KMS-11 (cell line): ENCODE results near the gene LSP1.

Experiments used
- H2AFZ ChIP-seq: fragments of 200-600 bp; sonication (generic); 2 replicates; pipeline ENCODE4 v1.6.1; 2016; ENCODE audit warnings: antibody characterized with exemption, mixed run types, low read depth
- H3K27ac ChIP-seq: fragments of 200-600 bp; sonication (generic); 2 replicates; pipeline ENCODE4 v1.6.1; 2016; ENCODE audit warnings: mild to moderate bottlenecking, mixed run types
- H3K27me3 ChIP-seq: fragments of 200-600 bp; sonication (generic); 2 replicates; pipeline ENCODE4 v1.6.1; 2017; ENCODE audit warnings: mild to moderate bottlenecking, low read depth, mixed run types, moderate library complexity; ENCODE audit not compliant: insufficient read depth
- H3K36me3 ChIP-seq: fragments of 200-600 bp; sonication (generic); 2 replicates; pipeline ENCODE4 v1.6.1; 2017; ENCODE audit warnings: mild to moderate bottlenecking, mixed run types; ENCODE audit not compliant: insufficient read depth
- H3K4me1 ChIP-seq: fragments of 200-600 bp; sonication (generic); 2 replicates; pipeline ENCODE4 v1.6.1; 2016; ENCODE audit warnings: mild to moderate bottlenecking, low read depth, mixed run types; ENCODE audit not compliant: poor library complexity, severe bottlenecking
- H3K4me2 ChIP-seq: fragments of 200-600 bp; sonication (generic); 2 replicates; pipeline ENCODE4 v1.7.0; 2016; ENCODE audit warnings: mild to moderate bottlenecking, mixed run types
- H3K4me3 ChIP-seq: fragments of 200-600 bp; sonication (generic); IDR thresholded peaks from 2 replicates; pipeline ENCODE4 v1.6.1; 2017; ENCODE audit warnings: low read depth, low read length, mixed read lengths; ENCODE audit not compliant: insufficient read depth
- H3K79me2 ChIP-seq: fragments of 200-600 bp; sonication (generic); 2 replicates; pipeline ENCODE4 v1.6.1; 2016; ENCODE audit warnings: low read depth, mixed run types; ENCODE audit not compliant: insufficient read depth
- H3K9ac ChIP-seq: fragments of 200-600 bp; sonication (generic); 2 replicates; pipeline ENCODE4 v1.6.1; 2016; ENCODE audit warnings: mild to moderate bottlenecking, mixed run types
- H4K20me1 ChIP-seq: fragments of 200-600 bp; sonication (generic); 2 replicates; pipeline ENCODE4 v1.6.1; 2016; ENCODE audit warnings: mild to moderate bottlenecking, mixed run types; ENCODE audit not compliant: insufficient read depth
- TF ChIP-seq, protein P1 (sequence below): fragments of 200-600 bp; sonication (generic); conservative IDR thresholded peaks from 2 replicates; pipeline ENCODE4 v1.6.1; 2017; ENCODE audit warnings: low read depth, mild to moderate bottlenecking, antibody characterized with exemption, low read length, moderate library complexity, mixed read lengths

Gene LSP1

DNA sequence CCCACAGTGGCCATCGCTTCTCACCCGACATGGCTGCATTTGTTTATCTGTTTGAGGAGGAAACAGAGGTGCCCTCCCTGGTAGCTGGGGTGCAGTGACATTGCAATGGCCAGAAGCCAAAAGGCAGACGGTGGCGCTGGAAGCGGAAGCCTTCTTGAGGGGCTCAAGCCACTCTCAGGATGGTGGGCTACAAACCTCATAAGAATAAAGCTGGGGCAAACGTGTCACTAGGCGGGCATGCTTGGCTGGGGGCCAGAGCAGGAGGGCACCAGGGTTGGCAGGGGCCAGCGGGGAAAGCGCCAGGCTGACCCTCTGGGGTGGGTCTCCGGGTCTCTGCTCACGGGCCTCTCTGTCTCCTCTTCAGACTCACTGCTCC, 79.2 kb downstream of the LSP1 start:
- no peaks in the 10 kb centered on the region for H3K79me2 ChIP-seq
- H4K20me1 ChIP-seq, result no peaks in the 10 kb centered on the region
- no peaks in the 10 kb centered on the region for H3K36me3 ChIP-seq
- no peak overlapping the region for H3K27ac ChIP-seq
- peaks cover 90% of the 10 kb centered on the region for H3K27me3 ChIP-seq
- no peak overlapping the region for H2AFZ ChIP-seq
- H3K4me3 ChIP-seq, result no peak overlapping the region
- no peak overlapping the region for H3K9ac ChIP-seq
- TF ChIP-seq, protein P1, sequence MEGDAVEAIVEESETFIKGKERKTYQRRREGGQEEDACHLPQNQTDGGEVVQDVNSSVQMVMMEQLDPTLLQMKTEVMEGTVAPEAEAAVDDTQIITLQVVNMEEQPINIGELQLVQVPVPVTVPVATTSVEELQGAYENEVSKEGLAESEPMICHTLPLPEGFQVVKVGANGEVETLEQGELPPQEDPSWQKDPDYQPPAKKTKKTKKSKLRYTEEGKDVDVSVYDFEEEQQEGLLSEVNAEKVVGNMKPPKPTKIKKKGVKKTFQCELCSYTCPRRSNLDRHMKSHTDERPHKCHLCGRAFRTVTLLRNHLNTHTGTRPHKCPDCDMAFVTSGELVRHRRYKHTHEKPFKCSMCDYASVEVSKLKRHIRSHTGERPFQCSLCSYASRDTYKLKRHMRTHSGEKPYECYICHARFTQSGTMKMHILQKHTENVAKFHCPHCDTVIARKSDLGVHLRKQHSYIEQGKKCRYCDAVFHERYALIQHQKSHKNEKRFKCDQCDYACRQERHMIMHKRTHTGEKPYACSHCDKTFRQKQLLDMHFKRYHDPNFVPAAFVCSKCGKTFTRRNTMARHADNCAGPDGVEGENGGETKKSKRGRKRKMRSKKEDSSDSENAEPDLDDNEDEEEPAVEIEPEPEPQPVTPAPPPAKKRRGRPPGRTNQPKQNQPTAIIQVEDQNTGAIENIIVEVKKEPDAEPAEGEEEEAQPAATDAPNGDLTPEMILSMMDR, result no peak
- H3K4me1 ChIP-seq, result no peaks in the 10 kb centered on the region
- H3K4me2 ChIP-seq, result no peak overlapping the region

DNA sequence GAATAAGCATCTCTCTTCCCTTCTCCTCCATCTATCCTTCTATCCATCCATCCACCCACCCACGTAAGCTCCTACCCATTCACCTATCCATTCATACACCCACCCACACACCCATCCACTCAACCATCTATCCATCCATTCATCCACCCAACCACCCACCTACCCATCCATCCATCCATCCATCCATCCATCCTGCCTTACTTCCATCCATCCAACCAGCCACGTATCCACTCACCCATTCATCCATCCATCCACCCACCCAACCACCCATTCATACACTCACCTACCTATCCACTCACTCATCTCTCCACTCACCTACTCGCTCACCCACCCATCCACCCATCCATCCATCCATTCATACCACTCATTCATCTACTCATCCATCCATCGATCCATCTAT, 79.8 kb downstream of the LSP1 start:
- Histone ChIP-seq H3K27me3 (peaks cover 90% of the 10 kb centered on the region), H3K36me3 (no peaks in the 10 kb centered on the region), H3K79me2 (no peaks in the 10 kb centered on the region), H4K20me1 (no peaks in the 10 kb centered on the region), H3K27ac (no peak overlapping the region), H3K4me2 (no peak overlapping the region), H3K9ac (no peak overlapping the region), H3K4me3 (no peak overlapping the region), H3K4me1 (no peaks in the 10 kb centered on the region), H2AFZ (no peak overlapping the region)
- TF ChIP-seq, protein P1, result no peak

DNA sequence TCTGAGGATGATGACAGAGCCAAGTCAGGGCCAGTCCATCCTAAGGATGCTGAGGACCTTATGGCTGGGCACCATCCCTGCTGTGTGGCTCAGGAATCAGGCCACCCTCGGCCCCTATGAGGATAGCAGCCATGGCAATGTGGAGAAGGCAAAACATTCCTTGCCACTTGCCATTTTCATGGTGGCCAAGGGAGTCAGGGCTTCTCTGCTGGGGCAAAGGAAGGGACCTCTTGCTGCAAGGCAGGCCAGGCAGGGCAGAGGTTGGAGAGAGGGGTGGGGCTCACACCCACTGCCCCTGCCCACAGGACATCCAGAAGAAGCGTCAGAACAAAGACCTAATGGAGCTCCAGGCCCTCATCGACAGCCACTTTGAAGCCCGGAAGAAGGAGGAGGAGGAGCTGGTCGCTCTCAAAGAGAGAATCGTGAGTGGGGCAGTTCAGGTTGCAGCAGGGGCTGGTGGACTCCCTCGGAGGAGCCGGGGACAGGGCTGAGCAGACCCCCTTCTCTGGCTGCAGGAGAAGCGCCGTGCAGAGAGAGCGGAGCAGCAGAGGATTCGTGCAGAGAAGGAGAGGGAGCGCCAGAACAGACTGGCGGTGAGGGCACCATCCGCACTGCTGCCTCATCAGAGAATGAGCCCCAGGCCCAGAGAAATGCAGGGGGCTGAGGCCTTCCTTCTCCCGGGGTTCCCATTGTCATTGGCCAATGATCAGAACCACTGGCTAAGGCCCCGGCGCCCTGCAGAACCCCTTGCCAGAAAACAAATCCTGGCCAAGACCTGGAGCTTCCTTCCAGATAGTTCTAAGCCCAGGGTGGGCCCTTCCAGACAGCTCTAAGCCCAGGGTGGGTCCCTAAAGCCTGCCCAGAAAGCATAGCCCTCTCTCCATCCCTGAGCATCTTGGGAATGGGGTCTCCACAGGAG, 80.8 kb downstream of the LSP1 start:
- Histone ChIP-seq H2AFZ (no peak overlapping the region), H3K27ac (no peak overlapping the region), H3K36me3 (no peaks in the 10 kb centered on the region), H3K79me2 (no peaks in the 10 kb centered on the region), H3K4me2 (no peak overlapping the region), H3K4me1 (no peaks in the 10 kb centered on the region), H4K20me1 (no peaks in the 10 kb centered on the region), H3K4me3 (no peak overlapping the region), H3K27me3 (peaks cover 89% of the 10 kb centered on the region), H3K9ac (no peak overlapping the region)
- TF ChIP-seq, protein P1, result no peak

DNA sequence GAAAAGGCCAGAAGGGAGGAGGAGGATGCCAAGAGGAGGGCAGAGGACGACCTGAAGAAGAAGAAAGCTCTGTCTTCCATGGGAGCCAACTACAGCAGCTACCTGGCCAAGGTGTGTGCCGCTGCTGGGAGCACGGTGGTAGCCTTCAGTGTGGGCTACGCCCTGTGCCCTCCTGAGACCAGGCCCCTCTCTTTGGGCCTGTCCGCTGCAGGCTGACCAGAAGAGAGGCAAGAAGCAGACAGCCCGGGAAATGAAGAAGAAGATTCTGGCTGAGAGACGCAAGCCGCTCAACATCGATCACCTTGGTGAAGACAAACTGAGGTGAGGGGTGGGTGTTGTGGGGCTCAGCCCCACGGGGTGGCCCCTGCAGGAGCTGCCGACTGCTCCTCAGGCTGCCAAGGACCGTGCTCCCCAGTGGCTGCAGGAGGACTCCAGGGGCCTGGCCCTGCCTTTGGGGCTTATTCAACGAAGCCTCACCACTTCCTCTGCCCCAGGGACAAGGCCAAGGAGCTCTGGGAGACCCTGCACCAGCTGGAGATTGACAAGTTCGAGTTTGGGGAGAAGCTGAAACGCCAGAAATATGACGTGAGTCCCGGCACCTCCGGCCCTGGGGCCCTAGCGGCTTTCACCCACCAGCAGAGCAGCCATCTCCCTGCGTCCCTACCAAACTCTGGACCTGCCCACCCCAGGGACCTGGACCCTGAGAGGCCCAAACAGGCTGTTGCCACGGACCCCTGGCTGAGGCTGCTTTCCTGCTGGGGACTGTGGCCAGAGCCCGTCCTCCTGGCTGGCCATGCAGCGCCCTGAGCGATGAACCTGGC, 81.7 kb downstream of the LSP1 start:
- TF ChIP-seq, protein P1, result no peak
- Histone ChIP-seq H3K9ac (no peak overlapping the region), H3K36me3 (no peaks in the 10 kb centered on the region), H3K27me3 (peaks cover 86% of the 10 kb centered on the region), H3K4me1 (no peaks in the 10 kb centered on the region), H3K27ac (no peak overlapping the region), H4K20me1 (no peaks in the 10 kb centered on the region), H3K79me2 (no peaks in the 10 kb centered on the region), H2AFZ (no peak overlapping the region), H3K4me3 (no peak overlapping the region), H3K4me2 (no peak overlapping the region)
